GM21381 (cell line): ENCODE data around the gene INSRR.

Experiments
- ATAC-seq: cut with Tn5 transposase; IDR thresholded peaks from one replicate; pipeline ENCODE4 v1.9.1; 2021; ENCODE audit warnings: mild to moderate bottlenecking, moderate library complexity; ENCODE audit not compliant: unreplicated experiment

Gene INSRR

DNA sequence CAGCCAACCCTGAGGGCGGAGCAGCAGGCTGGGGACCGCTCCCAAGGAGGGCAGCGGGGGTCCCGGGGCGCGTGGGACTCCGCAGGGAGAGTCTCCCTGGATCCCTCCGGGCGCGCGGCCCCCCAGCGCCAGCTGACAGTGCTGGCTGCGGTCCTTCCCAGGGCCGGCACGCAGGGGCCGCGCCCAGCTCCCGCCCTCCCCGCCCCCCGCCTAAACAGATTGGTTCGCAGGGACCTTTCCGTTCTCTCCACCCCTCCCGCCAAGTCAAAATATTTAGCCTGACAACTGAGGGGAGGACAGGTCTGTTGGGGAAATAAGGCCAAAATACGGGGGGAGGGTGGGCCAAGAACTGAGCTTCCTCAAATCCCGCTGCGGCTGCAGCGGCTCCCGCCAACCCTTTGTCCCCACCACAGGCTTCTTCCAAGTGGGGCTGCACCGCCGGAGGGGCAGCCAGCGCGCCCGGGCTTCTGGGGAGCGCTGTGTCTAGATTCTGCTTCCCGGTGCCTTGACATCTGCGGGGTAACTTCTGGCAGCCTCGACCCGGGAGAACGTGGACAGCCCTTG is at the start of gene INSRR:
Gene INSRR (minus strand): TSS at position 159 of the 564 bp plus-strand sequence. CDS start 496 bp downstream, outside the sequence.
- ATAC-seq = no peak

DNA sequence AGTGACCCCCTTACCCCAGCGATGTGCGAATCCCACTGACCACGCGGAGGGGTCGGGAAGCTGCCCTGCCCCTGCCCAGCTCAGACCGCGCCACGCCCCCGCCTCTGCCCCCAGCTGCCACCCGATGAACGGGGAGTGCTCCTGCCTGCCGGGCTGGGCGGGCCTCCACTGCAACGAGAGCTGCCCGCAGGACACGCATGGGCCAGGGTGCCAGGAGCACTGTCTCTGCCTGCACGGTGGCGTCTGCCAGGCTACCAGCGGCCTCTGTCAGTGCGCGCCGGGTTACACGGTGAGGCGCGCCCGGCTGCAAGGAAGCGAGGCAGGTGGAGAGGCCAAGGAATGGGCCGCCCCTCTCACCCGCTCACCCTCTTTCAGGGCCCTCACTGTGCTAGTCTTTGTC is 49.6 kb upstream of the INSRR start:
- no peak for ATAC-seq

DNA sequence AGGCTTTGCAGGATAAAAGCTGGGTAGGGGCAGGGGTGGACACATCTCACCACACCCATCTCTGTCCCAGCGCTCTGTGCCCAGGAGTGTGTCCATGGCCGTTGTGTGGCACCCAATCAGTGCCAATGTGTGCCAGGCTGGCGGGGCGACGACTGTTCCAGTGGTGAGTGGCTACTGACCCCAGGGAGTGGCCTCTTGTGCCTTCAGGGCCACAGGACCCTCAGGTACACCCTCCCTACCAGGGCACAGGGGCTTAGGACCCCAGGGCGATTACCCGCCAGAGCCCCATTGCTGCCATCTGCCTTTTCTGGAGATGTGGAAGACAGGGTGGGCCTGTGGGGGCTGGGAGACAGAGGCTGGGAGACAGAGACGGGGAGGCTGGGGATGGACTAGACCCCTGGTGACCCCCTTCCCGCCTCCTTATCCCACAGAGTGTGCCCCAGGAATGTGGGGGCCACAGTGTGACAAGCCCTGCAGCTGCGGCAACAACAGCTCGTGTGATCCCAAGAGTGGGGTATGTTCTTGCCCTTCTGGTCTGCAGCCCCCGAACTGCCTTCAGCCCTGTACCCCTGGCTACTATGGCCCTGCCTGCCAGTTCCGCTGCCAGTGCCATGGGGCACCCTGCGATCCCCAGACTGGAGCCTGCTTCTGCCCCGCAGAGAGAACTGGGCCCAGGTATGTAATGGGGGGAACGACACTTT is 47.4 kb upstream of the INSRR start:
- ATAC-seq = no peak

DNA sequence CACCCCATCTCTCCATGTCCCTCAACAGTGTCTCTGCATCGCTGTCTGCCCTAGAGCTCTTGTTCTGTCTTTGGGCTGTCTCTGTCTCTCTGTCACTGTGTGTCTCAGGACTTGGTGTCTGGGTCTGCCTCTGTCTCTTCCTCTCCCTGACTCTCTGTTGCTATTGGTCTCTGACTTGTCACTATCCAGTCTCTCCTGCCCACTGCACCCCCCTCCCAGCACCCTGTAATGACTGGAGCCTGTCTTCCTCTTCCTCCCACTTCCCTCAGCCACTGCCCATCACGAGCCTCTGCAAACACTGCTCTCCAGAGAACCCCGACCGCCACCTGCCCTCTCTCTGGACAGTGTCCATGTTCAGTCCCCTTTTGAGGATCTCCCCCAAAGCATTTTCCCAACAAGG is 46.7 kb upstream of the INSRR start:
- ATAC-seq = no peak

DNA sequence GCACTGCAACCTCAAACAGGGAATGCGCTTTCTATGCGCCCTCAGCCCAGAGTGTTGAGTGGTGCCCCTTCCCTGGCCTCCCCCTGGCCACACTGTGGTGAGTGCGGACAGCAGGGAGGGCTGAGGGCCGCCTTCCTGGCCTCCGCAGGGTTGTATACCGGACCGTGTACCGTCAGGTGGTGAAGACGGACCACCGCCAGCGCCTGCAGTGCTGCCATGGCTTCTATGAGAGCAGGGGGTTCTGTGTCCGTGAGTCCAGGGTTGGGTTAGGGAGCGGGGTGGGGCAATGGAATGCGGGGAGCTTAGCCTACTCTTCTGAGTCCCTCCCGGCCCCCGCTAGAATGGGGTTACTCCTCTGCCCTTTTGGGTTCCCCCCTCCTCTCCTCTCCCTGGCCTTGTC is 46.3 kb upstream of the INSRR start:
- no peak for ATAC-seq

DNA sequence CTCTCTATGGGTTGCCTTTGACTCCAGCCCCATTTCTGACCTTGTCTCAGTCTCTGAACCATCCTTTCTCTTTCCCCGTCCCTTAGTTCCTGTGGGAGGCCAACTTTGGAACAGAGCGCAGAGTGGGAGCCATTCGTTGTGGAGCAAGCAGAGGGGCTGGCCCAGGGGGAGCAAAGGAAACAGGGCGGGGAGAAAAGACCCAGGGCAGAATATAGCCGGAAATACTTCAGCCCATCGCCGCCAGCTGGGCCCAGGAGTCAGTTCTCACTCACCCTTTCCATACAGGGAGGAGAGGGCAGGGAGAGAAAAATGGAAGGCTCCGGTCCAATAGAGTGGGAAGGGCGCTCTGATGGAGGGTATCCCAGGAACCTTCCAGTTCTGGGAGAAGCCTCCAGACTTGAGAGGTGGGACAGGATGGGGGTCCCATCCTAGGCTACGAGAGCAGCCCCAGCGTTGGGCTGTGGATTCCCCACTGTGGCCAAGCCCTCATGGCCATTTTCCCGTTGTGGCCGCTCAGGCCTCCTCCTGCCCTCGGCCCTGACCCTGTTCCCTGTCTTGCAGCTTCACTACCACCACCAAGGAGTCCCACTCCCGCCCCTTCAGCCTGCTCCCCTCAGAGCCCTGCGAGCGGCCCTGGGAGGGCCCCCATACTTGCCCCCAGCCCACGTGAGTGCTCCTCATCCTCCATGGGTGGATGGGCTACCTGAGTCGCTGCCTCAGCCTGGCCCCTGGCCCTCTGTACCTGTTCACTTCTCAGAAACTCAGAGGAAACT is 45.5 kb upstream of the INSRR start:
- no peak for ATAC-seq

DNA sequence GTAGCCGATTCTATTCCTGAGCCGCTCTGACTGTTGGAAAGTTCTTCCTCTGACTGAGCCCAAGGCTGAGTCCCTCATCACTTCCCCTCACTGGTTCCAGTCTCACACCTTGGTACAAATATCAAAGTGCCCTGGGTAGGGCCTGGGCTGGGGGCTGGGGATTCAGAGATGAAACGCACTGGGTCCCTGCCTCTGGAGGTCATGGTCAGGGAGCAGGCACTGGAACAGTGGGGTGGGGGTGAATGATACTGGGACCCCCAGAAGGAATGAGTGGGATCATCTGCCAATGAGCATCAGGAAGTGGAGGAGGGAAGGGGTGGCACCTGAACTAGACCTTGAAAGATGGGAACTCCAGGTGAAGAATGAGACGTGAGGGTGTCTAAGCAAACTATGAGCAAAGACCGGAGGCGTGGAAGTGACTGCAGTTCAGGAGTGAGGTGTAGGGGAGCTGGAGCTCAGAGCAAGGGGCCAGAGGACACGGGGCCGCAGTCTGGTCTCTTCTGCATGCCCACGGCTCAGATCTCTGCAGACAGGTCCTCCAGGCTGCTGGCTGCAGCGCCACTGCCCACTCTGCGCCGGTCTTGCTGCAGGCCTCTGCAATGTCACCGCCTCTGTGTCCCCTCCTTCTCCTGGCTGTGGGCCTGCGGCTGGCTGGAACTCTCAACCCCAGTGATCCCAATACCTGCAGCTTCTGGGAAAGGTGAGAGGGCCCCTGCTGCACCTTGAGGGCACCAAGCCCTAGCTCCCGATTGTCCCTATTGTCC is 44.6 kb upstream of the INSRR start:
- ATAC-seq = no peak

DNA sequence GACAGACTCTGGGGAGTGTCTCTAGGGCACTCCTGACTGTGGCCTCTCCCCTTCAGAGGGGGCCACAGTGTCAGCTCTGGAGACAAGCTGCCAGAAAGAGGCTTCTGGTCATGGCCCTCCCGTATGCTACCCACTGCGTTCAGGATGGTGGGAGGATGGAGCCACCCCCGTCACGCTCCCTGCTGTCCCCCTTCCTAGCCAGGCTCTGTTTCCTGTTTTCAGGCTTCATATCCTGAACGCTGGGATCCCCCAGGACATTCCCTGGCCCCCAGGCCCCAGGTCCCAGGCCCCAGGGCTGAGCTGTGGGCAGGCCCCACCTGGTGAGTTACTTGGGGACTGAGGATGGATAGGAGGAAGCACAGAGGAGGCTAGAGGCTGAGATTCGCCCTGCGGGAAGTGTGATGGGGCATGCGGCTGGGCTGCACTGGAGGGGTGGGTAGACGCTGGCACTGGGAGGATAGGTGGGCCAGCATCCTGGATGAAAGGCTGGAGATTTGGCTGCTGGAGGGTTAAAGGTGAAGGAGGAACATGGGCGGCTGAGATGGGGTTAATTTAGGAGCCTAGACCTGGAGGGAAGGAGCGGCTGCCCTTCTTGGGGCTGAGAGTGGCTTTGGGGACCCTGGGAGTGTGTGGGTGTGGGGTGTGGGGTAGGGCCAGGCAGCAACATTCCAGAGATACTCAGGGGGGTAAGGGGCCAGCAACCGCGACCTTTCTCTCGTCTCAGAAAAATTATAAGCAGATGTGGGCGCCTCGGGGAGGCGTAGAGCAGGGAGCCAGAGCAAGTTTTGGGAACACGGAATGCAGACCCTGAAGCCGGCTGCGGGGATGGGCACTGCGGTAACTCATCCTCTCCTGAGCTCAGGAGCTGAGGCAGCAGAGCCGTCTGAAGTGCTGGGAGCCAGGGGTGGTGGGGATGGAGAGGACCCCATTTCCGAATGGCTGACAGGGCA is 43.3 kb upstream of the INSRR start:
- ATAC-seq = no peak

DNA sequence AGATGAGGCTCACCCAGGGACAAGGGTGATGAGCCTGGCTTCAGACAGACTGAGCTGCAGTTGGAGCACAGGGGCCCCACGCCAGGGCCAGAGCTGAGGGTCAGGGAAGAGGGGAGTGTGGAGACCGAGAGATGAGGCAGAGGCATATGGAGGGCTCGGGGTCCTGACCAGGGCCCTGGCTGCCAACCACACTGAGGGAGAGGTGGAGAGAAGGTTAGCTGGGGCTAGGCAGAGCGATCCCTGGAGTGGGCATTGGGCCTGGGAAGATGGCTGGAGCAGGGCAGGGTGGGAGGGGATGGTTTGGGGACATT is 42.6 kb upstream of the INSRR start:
- ATAC-seq = no peak

DNA sequence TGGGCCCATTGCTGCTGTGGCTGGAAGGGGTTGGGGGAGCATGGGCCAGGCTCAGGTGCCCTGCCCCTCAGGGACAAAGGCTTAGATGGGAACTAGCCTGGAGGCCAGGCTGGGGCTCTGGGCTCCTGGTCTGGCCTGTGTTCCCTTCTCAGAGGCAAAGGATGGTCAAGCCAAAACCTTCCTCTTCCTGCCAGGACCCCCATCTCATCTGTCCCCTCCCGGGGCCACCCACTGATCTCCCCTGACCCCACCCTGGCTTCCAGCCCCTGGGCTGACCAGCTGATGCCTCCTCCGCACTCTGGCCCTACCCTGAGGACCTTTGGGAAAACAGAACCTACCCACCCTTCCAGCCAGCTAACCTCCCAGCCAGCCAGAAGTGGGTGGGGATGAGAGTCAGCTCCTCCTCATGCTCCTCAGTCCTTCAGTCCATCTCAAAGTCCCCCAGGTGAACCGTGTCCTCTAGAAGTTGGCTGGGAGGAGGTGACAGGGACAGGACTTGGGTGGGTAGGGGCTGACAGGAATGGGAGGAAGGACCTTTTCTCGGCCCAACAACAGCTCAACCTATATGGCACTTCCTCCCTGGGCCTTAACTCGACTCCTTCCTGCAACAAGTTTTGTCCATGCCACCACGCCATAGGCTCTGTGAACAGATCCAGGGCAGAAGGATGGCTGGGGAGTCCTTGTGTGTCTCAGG is 42.1 kb upstream of the INSRR start:
- ATAC-seq = no peak

DNA sequence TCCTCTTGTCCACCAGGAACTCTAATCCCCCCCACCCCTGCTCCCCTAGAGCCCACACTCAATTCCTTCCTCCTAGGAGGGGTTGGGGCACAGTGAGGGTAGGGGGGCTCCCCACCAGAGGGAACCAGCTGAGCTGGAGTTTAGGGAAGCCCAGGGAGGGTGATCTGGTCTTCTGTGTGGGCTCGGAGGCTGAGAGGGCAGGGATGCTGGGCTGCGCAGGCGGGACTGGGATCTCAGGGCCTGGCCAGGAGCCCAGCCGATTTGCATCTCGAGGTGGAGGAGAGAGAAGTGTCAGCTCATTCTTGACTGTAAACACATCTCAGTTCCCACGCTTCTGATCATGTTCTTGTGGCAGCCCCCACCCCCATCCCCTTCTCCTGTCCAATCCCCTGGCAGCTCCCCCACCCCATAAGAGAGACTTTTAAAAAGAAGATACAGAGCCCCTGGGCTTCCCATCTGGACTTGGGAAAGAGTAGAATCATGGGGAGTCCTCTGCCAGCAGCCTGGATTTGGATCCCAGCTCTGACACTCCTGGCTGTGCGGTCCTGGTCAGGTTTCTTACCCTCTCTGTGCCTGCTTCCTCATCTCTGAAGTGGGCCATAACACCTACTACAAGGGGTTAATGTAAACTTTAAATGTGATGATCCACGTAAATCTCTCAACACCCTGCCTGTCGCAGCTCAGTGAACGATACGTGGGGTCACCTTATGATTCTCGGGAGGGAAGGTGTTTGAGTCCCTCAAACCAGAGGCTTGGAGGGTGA is 41.2 kb upstream of the INSRR start:
- ATAC-seq = no peak

DNA sequence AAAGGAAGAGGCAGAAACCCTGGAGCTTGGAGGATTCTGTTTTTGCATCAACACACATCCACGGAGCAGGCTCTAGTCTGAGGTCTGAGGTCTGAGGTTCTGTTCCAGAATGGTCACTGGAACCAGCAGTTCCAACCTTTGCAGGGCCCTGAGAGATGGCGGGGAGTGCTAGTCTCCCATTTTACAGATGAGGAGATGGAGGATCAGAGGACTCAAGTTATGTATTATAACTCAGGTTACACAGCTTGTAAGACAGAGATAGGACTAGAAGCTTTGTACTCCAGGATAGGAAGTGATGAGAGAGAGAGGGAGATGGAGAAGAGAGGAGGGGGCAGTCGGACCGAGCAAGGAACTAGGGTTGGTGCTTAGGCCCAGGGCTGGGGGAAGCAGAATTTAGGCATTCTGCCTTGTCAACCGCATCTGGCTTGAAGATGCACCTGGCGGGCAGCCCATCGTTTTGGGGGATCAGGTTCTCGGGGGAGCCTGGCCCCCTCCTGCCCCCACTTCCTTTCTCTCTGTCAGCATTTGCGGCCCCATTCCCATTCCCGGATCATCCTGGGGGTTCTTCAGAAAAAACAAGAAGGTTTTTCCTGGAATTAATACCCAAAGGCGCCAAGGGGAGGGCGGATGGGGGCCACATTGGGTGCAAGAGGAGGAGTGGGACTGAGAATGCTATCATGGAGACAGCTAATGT is 40.2 kb upstream of the INSRR start:
- no peak for ATAC-seq

DNA sequence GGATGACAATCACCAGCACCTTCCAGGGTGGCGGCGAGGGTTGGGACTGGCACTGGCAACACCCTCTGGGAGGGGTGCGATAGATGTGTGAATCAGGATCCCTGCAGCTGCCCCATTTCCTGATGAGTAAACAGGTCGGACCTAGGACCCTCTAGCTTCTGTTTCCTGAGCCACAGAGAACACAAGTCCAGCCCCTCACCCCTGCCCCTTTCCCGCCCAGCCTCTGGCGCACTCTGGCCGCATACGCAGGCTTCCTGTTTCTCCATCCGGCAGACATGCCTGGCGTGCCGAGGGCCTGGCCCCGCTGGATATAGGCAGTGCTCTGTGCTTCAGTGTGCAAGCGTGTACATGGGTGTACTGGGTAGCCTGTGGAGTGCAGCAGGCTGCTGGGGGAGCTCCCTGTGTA is 39.2 kb upstream of the INSRR start:
- no peak for ATAC-seq

DNA sequence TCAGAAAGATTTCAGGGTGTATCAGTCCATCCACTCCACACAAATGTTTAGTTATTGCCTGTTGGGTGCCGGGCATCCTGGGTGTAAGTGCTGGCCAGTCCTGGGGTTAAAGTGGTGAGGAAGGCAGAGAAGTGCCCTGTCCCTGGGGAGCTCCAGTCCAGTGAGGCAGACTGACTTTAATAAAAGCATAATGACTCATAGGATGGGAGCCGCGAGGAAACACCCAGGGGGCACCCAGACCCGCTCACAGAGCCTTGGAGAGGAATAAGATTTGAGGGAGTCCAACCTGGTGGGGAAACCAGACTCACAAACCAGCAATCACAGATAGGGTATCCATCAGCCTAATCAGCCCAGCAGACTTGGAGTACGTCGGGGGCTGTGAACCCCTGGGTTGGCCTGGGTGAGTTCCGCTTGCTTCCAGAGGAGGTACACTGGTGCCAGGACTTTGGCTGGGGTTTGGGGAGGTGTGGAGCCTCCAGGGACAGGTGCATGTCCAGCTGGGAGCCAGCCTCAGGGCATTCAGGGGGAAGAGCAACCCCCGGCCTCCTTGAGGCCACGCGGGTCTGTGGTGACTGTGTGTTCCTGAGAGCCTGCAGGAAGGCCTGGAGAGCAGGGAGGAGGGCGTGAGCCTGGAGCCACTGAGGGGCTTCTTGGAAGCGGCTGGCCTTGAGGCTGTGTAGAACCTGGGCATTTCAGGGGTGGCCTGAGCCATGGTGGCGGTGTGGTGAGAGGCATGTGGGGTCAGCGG is 38.3 kb upstream of the INSRR start:
- ATAC-seq = no peak

DNA sequence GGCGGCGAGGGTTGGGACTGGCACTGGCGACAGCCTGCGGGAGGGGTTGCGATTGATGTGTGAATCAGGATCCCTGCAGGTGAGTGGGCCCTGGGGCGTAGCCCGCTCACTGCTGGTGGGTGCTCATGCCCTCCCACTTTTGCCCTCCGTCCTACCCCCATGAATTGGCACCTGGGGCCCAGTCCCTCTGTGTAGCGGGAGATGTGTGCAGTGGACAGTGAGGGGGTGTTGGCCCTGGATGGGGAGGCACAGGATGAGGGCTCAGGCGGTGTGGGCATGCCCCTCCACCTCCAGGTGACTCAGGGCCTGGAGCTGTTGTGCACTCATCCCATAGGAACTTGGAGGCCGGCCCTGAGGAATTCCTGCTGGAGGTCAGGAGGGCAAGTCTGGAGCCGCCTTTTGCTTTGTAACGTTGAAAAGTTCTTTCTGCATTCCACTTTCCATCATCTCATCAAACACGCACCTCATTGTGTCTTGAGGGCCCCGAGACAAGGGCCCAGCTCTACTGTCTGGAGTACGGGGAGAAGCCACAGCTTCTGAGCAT is 37.6 kb upstream of the INSRR start:
- ATAC-seq = no peak

DNA sequence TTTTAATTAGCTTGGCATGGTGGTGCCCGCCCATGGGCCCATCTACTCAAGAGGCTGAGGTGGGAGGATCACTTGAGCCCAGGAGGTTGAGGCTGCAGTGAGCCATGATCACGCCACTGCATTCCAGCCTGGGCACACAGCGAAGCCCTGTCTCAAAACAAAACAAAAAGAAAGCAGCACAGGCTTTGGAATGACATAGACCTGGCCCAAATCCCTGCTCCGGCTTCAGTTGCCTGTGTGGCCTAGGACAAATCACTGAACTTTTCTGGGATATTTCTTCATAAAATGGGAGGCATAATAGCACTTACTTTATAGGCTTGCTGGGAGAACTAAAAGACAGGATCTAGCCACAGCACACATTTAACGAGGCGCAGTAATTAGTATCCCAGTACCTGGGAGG is 37.0 kb upstream of the INSRR start:
- no peak for ATAC-seq

DNA sequence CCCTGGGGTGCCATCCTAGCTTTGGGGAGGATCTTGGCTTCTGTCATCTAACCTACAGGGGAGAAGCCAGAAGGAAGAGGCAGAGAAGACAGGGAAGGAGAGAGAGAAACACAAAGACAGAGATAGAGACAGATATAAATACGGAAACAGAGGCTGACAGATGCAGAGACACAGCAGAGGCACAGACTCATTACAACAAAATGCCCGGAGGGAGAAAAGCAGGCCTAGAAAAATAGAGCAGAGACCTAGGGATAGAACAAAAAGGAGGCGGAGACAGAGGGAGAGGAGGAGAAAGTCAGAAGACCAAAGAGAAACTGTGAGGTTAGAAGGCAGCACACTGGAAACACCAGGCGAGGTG is 36.5 kb upstream of the INSRR start:
- no peak for ATAC-seq
